ENCODE results near the gene CSNK1G2. TPM values are rescaled to one million over a fixed set of nuclear protein-coding genes. Genes with fewer than 3 reads are reported as not detected.

Gene CSNK1G2
- polyA plus RNA-seq, 1 donor from 2014 or later = 110 TPM

DNA sequence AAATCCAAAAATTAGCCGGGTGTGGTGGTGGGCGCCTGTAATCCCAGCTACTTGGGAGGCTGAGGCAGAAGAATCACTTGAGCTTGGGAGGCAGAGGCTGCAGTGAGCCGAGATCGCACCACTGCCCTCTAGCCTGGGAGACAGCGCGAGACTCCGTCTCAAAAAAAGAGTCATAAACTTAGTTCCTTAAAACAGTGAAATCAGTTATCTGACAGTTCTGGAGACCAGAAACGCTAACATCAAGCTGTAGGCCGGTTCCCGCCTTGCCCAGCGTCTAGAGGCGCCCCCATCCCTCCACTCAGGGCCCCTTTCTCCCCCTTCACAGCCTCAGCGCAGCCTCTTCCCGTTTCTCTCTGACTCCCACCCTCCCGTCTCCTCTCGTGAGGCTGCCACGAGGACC is 23.8 kb upstream of the CSNK1G2 start:
- H3K27me3 ChIP-seq (ENCODE audit: insufficient read depth, low read depth, low read length) = no peaks in the 10 kb centered on the region
- no peaks in the 10 kb centered on the region for H3K79me2 ChIP-seq (replicated peaks; ENCODE audit: insufficient read depth, low read length)
- no peak overlapping the region for H3K9ac ChIP-seq (ENCODE audit: low read length)
- H3K4me2 ChIP-seq (ENCODE audit: low read length) = no peak overlapping the region
- H4K20me1 ChIP-seq (ENCODE audit: insufficient read depth) = peaks cover 3% of the 10 kb centered on the region
- no peak overlapping the region for H3K4me3 ChIP-seq (ENCODE audit: low read length)
- H2AFZ ChIP-seq (ENCODE audit: low read depth, low read length) = no peak overlapping the region
- no peaks in the 10 kb centered on the region for H3K9me2 ChIP-seq (ENCODE audit: insufficient read depth, low read length)
- no peaks in the 10 kb centered on the region for H3K36me3 ChIP-seq (ENCODE audit: insufficient read depth, low read length)
- no peaks in the 10 kb centered on the region for H3K9me3 ChIP-seq (ENCODE audit: low read length)
- no peaks in the 10 kb centered on the region for H3F3A ChIP-seq (ENCODE audit: insufficient read depth, low read length, poor library complexity, severe bottlenecking)
- no peak overlapping the region for H3K27ac ChIP-seq (ENCODE audit: low read length)
- TF ChIP-seq, protein P1, sequence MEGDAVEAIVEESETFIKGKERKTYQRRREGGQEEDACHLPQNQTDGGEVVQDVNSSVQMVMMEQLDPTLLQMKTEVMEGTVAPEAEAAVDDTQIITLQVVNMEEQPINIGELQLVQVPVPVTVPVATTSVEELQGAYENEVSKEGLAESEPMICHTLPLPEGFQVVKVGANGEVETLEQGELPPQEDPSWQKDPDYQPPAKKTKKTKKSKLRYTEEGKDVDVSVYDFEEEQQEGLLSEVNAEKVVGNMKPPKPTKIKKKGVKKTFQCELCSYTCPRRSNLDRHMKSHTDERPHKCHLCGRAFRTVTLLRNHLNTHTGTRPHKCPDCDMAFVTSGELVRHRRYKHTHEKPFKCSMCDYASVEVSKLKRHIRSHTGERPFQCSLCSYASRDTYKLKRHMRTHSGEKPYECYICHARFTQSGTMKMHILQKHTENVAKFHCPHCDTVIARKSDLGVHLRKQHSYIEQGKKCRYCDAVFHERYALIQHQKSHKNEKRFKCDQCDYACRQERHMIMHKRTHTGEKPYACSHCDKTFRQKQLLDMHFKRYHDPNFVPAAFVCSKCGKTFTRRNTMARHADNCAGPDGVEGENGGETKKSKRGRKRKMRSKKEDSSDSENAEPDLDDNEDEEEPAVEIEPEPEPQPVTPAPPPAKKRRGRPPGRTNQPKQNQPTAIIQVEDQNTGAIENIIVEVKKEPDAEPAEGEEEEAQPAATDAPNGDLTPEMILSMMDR (IDR thresholded peaks at IDR 0.05; ENCODE audit: poor library complexity, severe bottlenecking) = no peak
- TF ChIP-seq POLR2AphosphoS5 (IDR thresholded peaks at IDR 0.05) (no peak), TAF1 (IDR thresholded peaks at IDR 0.05; ENCODE audit: low read depth) (no peak), EP300 (conservative IDR thresholded peaks at IDR 0.05; ENCODE audit: poor library complexity, severe bottlenecking) (no peak), MXI1 (conservative IDR thresholded peaks at IDR 0.05; ENCODE audit: poor library complexity, severe bottlenecking) (no peak), SMC3 (conservative IDR thresholded peaks at IDR 0.05; ENCODE audit: poor library complexity) (no peak), RAD21 (conservative IDR thresholded peaks at IDR 0.05) (no peak), EZH2 (IDR thresholded peaks at IDR 0.05; ENCODE audit: borderline replicate concordance, insufficient read depth, low read length, poor library complexity, severe bottlenecking) (no peak)
- TF ChIP-seq, protein P2, sequence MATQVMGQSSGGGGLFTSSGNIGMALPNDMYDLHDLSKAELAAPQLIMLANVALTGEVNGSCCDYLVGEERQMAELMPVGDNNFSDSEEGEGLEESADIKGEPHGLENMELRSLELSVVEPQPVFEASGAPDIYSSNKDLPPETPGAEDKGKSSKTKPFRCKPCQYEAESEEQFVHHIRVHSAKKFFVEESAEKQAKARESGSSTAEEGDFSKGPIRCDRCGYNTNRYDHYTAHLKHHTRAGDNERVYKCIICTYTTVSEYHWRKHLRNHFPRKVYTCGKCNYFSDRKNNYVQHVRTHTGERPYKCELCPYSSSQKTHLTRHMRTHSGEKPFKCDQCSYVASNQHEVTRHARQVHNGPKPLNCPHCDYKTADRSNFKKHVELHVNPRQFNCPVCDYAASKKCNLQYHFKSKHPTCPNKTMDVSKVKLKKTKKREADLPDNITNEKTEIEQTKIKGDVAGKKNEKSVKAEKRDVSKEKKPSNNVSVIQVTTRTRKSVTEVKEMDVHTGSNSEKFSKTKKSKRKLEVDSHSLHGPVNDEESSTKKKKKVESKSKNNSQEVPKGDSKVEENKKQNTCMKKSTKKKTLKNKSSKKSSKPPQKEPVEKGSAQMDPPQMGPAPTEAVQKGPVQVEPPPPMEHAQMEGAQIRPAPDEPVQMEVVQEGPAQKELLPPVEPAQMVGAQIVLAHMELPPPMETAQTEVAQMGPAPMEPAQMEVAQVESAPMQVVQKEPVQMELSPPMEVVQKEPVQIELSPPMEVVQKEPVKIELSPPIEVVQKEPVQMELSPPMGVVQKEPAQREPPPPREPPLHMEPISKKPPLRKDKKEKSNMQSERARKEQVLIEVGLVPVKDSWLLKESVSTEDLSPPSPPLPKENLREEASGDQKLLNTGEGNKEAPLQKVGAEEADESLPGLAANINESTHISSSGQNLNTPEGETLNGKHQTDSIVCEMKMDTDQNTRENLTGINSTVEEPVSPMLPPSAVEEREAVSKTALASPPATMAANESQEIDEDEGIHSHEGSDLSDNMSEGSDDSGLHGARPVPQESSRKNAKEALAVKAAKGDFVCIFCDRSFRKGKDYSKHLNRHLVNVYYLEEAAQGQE (IDR thresholded peaks at IDR 0.05; ENCODE audit: borderline replicate concordance) = no peak

DNA sequence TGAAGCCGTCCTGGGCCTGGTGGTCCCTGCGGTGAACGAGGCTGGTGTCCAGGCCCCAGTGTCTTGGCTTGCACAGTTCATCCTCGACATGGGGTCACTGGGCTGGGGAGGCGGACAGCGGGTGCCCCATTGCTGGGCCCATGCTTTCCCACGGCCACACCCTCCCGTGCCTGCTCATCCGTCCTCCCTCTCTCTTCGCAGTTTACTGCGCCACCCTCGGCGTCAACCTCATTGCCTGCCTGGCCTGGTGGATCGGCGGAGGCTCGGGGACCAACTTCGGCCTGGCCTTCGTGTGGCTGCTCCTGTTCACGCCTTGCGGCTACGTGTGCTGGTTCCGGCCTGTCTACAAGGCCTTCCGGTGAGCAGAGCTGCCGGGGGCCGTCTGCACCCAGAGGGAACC is 23.0 kb upstream of the CSNK1G2 start:
- no peak overlapping the region for H3K27ac ChIP-seq (ENCODE audit: low read length)
- H3K4me3 ChIP-seq (ENCODE audit: low read length) = no peak overlapping the region
- TF ChIP-seq SMC3 (conservative IDR thresholded peaks at IDR 0.05; ENCODE audit: poor library complexity) (no peak), TAF1 (IDR thresholded peaks at IDR 0.05; ENCODE audit: low read depth) (no peak), POLR2AphosphoS5 (IDR thresholded peaks at IDR 0.05) (no peak), EP300 (conservative IDR thresholded peaks at IDR 0.05; ENCODE audit: poor library complexity, severe bottlenecking) (no peak), RAD21 (conservative IDR thresholded peaks at IDR 0.05) (no peak), MXI1 (conservative IDR thresholded peaks at IDR 0.05; ENCODE audit: poor library complexity, severe bottlenecking) (no peak), EZH2 (IDR thresholded peaks at IDR 0.05; ENCODE audit: borderline replicate concordance, insufficient read depth, low read length, poor library complexity, severe bottlenecking) (no peak)
- TF ChIP-seq, protein P2 (IDR thresholded peaks at IDR 0.05; ENCODE audit: borderline replicate concordance) = no peak
- TF ChIP-seq, protein P1 (IDR thresholded peaks at IDR 0.05; ENCODE audit: poor library complexity, severe bottlenecking) = no peak
- H3K79me2 ChIP-seq (replicated peaks; ENCODE audit: insufficient read depth, low read length) = no peaks in the 10 kb centered on the region
- H2AFZ ChIP-seq (ENCODE audit: low read depth, low read length) = no peak overlapping the region
- peaks cover 3% of the 10 kb centered on the region for H4K20me1 ChIP-seq (ENCODE audit: insufficient read depth)
- H3K9me2 ChIP-seq (ENCODE audit: insufficient read depth, low read length) = no peaks in the 10 kb centered on the region
- H3K36me3 ChIP-seq (ENCODE audit: insufficient read depth, low read length) = no peaks in the 10 kb centered on the region
- no peak overlapping the region for H3K9ac ChIP-seq (ENCODE audit: low read length)
- H3F3A ChIP-seq (ENCODE audit: insufficient read depth, low read length, poor library complexity, severe bottlenecking) = no peaks in the 10 kb centered on the region
- H3K27me3 ChIP-seq (ENCODE audit: insufficient read depth, low read depth, low read length) = no peaks in the 10 kb centered on the region
- no peak overlapping the region for H3K4me2 ChIP-seq (ENCODE audit: low read length)
- H3K9me3 ChIP-seq (ENCODE audit: low read length) = no peaks in the 10 kb centered on the region

All from neural cell (in vitro differentiated cells).